HL-60/S4 (cell line): Measurements from ENCODE around the gene ADRA2B.

ENCODE experiments used
- in situ Hi-C: fragments of 300-500 bp; cut with MboI; formaldehyde crosslinking; loops from 2 replicates; pipeline ENCODE4 v1.14.3; 2022; ENCODE audit warnings: low sequenced_read_pairs

The ADRA2B gene

GRCh38 chr2:96075199-96075771, 41.1 kb downstream of the ADRA2B start:
- in situ Hi-C loops, result no loop called here

DNA sequence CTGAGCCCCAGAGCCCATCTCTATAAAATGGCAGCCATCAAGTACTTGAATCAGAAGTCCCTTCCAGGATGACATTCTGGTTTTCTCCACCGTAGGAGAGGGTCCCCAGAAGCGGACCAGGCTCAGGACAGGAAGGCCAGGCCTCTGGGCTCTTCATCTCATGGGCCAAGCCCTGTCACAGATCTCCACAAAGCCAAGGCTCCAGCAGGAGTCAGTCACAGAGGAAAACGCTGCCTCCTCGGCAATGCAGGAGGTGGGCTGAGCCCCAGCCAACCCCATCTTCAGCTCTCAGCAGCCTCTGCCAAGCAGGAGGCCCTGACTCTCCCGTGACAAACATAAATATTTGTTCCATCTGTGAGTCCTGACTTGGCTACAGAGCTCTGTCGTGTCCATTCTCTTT, 42.2 kb downstream of the ADRA2B start:
- in situ Hi-C loops, result loop anchor here (25.0 kb wide), 1 partner anchor 1588 kb away; the partner anchor contains the start of genes ACTR1B and C2orf92

DNA sequence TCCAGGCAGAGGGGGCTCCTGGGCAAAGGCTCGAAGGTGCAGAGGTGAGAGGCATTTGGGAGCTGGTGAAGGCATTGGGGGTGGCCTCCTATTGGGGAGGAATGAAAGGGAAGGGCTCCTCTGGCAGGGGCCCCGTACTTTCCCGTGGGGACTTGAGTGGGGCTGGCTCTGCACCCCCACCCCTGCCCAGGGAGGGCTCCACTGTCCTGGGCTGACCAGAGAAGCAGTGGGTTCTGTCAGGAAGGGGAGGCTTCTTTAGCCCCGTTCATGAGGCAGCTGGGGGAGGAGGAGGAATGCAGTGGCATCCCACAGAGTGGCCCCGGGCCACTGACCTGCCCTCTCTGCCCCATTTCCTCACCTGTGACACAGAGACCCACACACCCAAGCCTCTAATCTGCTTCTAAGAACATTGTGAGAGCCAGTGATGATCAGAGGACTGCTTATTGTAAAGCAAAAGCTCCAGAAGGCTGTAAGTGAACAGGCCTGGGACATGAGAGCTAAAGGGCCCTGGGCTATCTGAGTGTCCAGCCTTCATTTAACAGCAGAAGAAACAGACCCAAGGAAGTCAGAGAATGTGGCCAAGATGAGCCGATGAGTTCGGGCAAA, 43.1 kb downstream of the ADRA2B start:
- in situ Hi-C loops, result loop anchor here (25.0 kb wide), 1 partner anchor 1589 kb away; the partner anchor contains the start of genes ACTR1B and C2orf92

DNA sequence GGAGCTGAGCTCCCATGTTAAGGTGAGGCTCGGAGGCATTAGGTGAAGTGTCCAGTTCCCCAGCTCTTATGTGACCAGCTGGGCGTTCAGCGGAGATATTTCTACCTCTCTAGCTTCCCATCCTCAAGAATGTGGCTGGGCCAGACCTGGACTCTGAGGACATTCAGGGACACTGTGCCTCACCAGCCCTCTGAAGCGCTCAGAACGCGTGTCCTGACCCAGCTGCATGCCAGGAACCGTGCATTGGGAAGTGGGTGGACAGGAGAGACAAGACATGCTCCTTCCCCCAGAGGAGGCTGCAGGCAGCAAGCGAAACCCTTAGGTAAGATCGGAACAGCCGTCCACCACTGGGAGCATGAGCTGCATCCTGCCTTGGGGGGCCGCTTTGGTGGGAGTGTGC, 43.6 kb downstream of the ADRA2B start:
- in situ Hi-C loops, result loop anchor here (25.0 kb wide), 1 partner anchor 1590 kb away; the partner anchor contains the start of genes ACTR1B and C2orf92

DNA sequence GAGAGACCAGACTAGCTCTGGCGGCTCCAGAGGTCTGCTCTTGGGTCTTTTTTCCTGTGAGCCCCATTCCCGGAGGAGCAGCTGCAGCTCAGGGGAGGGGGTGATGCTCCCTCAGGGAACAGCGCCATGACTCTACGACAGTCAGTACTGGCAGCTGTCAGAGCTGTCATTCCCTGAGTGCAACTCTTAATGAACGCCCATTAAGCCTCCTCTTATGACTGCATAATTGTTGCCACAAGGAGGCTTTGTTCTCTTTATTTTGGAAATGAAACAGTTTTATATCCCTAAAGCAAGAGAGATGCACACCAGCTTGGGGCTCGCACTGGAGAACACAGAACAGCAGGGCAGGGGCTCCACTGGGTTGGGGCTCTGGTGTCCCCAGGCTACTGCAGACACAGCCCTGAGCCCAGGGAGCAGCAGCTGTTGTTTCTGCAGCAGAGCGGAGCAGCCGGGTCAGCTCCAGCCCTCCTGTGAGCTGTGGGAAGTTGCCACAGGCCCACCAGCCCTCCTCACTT, 44.3 kb downstream of the ADRA2B start:
- in situ Hi-C loops, result loop anchor here (25.0 kb wide), 1 partner anchor 1590 kb away; the partner anchor contains the start of genes ACTR1B and C2orf92

GRCh38 chr2:96071087-96071976, 45.0 kb downstream of the ADRA2B start:
- in situ Hi-C loops, result loop anchor here (25.0 kb wide), 1 partner anchor 1591 kb away; the partner anchor contains the start of genes ACTR1B and C2orf92

DNA sequence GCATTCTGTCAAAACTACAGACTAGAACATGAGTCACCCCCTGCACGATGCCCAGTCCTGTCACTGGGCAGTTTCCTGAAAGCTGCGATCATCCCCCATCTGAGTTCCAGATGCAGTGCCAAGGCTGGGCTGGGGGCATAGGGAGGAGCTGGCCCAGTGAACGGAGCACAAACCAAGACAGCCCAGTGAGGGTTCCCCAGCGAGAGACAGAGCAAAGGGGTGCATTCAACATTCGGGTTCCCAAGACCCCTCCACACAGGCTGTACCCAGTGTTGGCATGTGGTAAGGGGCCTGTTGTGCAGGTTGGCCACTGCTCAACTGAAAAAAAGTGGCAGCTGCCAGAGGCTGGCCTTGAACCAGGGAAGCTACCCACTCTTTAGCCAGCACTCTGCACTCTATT, 46.0 kb downstream of the ADRA2B start:
- in situ Hi-C loops, result loop anchor here (25.0 kb wide), 1 partner anchor 1592 kb away; the partner anchor contains the start of genes ACTR1B and C2orf92

- in situ Hi-C loops, result loop anchor here (25.0 kb wide), 1 partner anchor 1592 kb away; the partner anchor contains the start of genes ACTR1B and C2orf92
These were observed 46.5 kb downstream of the ADRA2B start for GRCh38 chr2:96069878-96070277.

DNA sequence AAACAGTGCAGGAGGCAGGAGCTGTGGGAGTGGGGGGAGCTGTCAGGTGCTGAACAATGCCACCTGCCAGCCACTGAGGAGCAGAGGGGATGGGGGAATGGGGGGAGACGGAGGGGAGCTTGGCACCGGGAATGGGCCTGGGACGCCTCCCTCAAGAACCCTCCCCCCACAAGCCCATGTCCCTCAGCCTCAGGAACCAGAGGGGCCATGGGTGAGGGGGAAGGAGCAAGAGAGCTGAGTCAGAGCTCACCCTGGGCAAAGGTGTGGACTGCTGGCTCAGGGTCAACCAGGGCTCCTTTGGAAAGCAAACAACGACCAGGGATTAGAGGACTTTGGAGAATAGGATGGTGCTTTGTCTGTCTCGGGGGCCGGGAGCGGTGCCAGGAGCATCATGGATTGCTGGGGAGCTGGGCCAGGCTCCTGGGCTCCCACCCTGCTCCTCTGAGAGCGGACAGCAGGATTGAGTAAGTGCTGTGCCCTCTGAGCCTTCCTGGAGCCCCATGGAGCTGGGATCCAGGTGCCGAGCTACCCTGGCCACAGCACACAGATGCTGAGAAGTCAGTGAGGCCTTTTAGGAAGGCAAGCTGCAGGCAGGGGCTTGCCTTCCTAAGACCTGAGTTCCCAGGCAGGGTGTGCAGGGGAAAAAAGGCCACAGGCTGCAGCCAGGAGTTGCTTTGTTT, 48.3 kb downstream of the ADRA2B start:
- in situ Hi-C loops, result loop anchor here (25.0 kb wide), 1 partner anchor 1594 kb away; the partner anchor contains the start of genes ACTR1B and C2orf92

DNA sequence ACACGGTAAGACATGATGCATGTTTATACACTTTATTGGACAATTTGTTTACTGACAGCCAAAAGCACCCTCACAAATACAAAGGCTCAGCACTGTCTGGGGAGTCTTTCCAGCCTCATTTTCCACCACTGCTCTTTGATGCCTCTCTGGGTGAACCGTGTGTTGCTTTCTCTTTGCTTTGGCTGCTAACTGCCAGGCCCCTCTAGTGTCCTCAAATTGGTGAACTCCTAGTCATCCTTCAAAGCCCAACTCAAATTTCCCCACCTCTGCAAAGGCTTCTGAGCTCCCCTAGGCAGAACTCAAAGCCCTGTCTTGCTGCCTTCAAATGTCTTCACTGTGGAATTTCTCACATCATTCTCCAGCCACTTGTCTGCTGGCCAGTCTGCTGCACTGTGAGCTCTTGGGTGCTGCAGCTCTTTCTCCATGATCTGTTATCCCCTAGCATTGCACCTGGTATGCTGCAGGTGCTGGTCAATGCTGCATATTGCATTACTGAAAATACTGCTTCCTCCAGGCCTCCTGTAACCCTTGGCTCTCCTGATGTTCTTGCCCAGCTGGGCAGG, 49.2 kb downstream of the ADRA2B start:
- in situ Hi-C loops, result loop anchor here (25.0 kb wide), 1 partner anchor 1595 kb away; the partner anchor contains the start of genes ACTR1B and C2orf92

DNA sequence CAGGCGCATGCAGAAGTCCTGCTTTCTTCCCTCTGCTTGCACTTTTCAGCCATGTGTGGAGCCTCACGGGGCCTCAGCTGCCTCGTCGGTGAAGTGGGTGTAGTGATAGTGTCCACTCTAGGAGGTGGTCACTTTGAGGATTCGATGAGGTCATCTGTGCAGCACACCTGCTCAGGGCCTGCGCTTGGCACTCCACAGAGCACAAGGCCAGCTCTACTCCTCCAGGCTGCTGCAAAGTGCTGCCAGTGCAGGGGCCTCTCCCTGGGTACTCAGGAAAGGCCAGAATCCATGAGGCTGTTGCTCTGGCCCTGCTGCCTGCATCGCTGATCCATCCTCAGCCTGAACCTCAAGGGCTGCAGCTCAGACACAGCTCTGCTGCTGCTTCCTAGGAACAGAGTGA, 49.9 kb downstream of the ADRA2B start:
- in situ Hi-C loops, result loop anchor here (25.0 kb wide), 1 partner anchor 1596 kb away; the partner anchor contains the start of genes ACTR1B and C2orf92

DNA sequence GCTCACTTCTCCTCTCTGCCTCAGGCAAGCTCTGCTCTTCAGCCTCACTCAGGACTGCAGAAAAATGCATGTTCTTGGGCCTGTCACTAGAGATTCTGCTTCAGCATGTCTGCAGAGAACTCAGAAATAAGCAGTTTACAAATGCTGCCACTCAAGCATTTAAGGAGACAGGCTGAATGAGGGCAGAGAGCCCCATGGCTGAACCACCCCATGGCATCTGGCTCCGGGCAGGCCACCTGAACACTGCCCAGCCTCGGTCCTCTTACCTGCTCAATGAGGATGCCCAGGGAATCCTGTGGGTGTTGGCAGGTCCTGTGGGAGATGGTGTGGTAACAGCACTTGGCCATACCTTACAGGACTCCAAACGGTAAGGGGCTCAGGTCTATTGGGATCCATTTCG, 50.4 kb downstream of the ADRA2B start:
- in situ Hi-C loops, result loop anchor here (25.0 kb wide), 1 partner anchor 1596 kb away; the partner anchor contains the start of genes ACTR1B and C2orf92

DNA sequence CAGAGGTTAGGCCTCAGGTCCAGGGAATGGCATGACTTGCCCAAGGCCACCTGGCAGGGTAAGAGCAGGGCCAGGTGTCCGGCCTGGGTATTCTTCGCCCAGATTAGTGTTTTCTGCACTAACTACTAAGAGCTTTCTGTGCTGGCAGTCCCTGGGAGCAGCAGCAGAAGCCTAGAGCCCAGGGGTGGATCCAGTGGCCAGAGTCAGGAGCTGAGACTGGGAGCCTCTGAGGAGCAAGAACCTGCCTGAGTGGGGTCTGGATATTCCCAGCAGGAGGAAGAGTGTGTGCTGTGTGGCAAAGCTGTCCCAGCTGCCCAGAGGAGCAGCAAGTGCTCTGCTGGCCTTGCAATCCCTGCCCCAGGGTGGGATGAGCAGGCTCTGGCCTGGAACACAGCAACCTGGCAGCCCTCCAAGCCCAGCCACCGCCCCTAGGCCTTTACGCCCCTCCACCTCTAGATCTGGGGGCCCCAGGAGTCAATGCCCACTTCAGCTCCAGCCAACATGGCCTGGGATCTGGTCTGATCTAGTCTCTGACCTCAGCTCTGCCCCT, 50.9 kb downstream of the ADRA2B start:
- in situ Hi-C loops, result loop anchor here (25.0 kb wide), 1 partner anchor 1597 kb away; the partner anchor contains the start of genes ACTR1B and C2orf92

DNA sequence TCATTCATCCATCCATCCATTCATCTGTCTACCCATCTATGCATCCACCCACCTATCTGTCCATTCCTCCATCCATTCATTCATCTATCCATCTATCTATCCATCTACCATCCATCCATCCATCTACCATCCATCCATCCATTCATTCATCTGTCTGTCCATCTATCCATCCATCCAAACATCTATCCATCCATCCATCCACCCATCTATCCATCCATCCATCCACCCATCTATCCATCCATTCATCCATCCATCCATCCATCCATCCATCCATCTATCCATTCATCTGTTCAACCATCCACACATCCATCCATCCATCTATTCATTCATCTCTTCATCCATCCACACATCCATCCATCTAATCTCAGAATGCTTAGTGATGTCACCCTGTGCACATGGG, 51.6 kb downstream of the ADRA2B start:
- in situ Hi-C loops, result loop anchor here (25.0 kb wide), 1 partner anchor 1598 kb away; the partner anchor contains the start of genes ACTR1B and C2orf92

GRCh38 chr2:96064047-96064675, 52.2 kb downstream of the ADRA2B start:
- in situ Hi-C loops, result loop anchor here (25.0 kb wide), 1 partner anchor 1598 kb away; the partner anchor contains the start of genes ACTR1B and C2orf92

GRCh38 chr2:96063116-96063899, 53.1 kb downstream of the ADRA2B start:
- in situ Hi-C loops, result loop anchor here (25.0 kb wide), 1 partner anchor 1599 kb away; the partner anchor contains the start of genes ACTR1B and C2orf92
